ENCODE data around the gene COX10. TPM values are rescaled to one million over a fixed set of nuclear protein-coding genes. Genes with fewer than 3 reads are reported as not detected.
A peak's percentile ranks its signal among the peaks of the same experiment; 100 is the strongest.

Gene COX10
- total RNA-seq, 1 donor: 15.5 TPM

GRCh38 chr17:14044702-14045101 is 24.6 kb upstream of the COX10 start:
- peak; percentile 22 for DNase-seq (ENCODE audit: low read depth)
- no peak overlapping the region for H3K4me3 ChIP-seq (ENCODE audit: low read depth, low read length)
- no peak for TF ChIP-seq CTCF (IDR thresholded peaks at IDR 0.05; ENCODE audit: insufficient read depth, low read depth, low read length)

- no peak overlapping the region for H3K4me3 ChIP-seq (ENCODE audit: low read depth, low read length)
- no peak for DNase-seq (ENCODE audit: low read depth)
- TF ChIP-seq CTCF (IDR thresholded peaks at IDR 0.05; ENCODE audit: insufficient read depth, low read depth, low read length): no peak
Measured at GRCh38 chr17:14046978-14047377, 22.3 kb upstream of the COX10 start.

GRCh38 chr17:14047591-14047990 is 21.7 kb upstream of the COX10 start:
- DNase-seq (ENCODE audit: low read depth): no peak
- H3K4me3 ChIP-seq (ENCODE audit: low read depth, low read length): no peak overlapping the region
- TF ChIP-seq CTCF (IDR thresholded peaks at IDR 0.05; ENCODE audit: insufficient read depth, low read depth, low read length): no peak

- no peak overlapping the region for H3K4me3 ChIP-seq (ENCODE audit: low read depth, low read length)
- peak; percentile 41 for TF ChIP-seq CTCF (IDR thresholded peaks at IDR 0.05; ENCODE audit: insufficient read depth, low read depth, low read length)
- no peak for DNase-seq (ENCODE audit: low read depth)
Measured at GRCh38 chr17:14048169-14048568, 21.1 kb upstream of the COX10 start.

GRCh38 chr17:14050616-14051015 is 18.7 kb upstream of the COX10 start:
- H3K4me3 ChIP-seq (ENCODE audit: low read depth, low read length): no peak overlapping the region
- DNase-seq (ENCODE audit: low read depth): no peak
- TF ChIP-seq CTCF (IDR thresholded peaks at IDR 0.05; ENCODE audit: insufficient read depth, low read depth, low read length): no peak

- DNase-seq (ENCODE audit: low read depth): no peak
- no peak for TF ChIP-seq CTCF (IDR thresholded peaks at IDR 0.05; ENCODE audit: insufficient read depth, low read depth, low read length)
- H3K4me3 ChIP-seq (ENCODE audit: low read depth, low read length): no peak overlapping the region
Measured at GRCh38 chr17:14051692-14052091, 17.6 kb upstream of the COX10 start.

GRCh38 chr17:14052886-14053615 is 16.3 kb upstream of the COX10 start:
- DNase-seq (ENCODE audit: low read depth): peak; percentile 89
- no peak overlapping the region for H3K4me3 ChIP-seq (ENCODE audit: low read depth, low read length)
- no peak for TF ChIP-seq CTCF (IDR thresholded peaks at IDR 0.05; ENCODE audit: insufficient read depth, low read depth, low read length)
